HAP-1 (cell line): Measurements from ENCODE around the gene B4GALNT2.
"Not testable (repeated sequence)": the region's sequence is repeated elsewhere in the genome, so short reads cannot be mapped to it uniquely, and the experiment has no call there.

Experiments used
- DNase-seq, 2 experiments: peaks; one replicate each; pipeline ENCODE4 v3.0.0-alpha.2; 2016 to 2020; ENCODE audit warnings: low spot score in 2 of 2
- H3K27me3 ChIP-seq: fragments of 250-450 bp; sonication (Bioruptor Pico); 2 replicates; pipeline ENCODE4 v1.5.1; 2020; ENCODE audit warnings: low read depth, mild to moderate bottlenecking, moderate library complexity
- H3K36me3 ChIP-seq: fragments of 250-450 bp; sonication (Bioruptor Pico); replicated peaks from 2 replicates; pipeline ENCODE4 v1.5.1; 2020; ENCODE audit warnings: mild to moderate bottlenecking
- H3K4me1 ChIP-seq: fragments of 250-450 bp; sonication (Bioruptor Pico); 2 replicates; pipeline ENCODE4 v1.5.1; 2020; ENCODE audit warnings: mild to moderate bottlenecking
- H3K4me3 ChIP-seq: fragments of 250-450 bp; sonication (Bioruptor Pico); 2 replicates; pipeline ENCODE4 v1.5.1; 2020; ENCODE audit warnings: mild to moderate bottlenecking, moderate library complexity
- H3K9me3 ChIP-seq: fragments of 250-450 bp; sonication (Bioruptor Pico); 2 replicates; pipeline ENCODE4 v1.5.1; 2020; ENCODE audit warnings: mild to moderate bottlenecking, moderate library complexity
- in situ Hi-C: fragments of 300-500 bp; cut with MboI; formaldehyde crosslinking; loops from 3 replicates; pipeline ENCODE4 v1.14.3; 2020; ENCODE audit warnings: low sequenced_read_pairs, inconsistent platforms, mixed read lengths

Gene B4GALNT2

DNA sequence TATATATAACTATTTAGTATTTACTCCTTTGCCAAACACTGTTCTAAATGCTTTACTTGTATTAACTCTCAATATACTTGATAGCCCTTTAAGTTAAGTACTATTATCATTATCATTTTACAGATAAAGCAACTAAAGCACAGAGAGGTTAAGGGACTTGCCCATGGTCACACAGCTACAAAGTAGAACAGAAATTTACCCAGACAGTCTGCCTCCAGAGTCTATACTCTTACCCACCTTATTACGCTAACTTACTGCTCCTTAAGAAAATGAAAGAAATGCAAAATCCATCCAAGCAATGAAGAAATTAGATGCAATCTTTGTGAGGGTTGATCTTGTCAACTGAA, 25.4 kb upstream of the B4GALNT2 start:
- Histone ChIP-seq H3K4me1 (peaks cover 3% of the 10 kb centered on the region), H3K27me3 (no peaks in the 10 kb centered on the region), H3K9me3 (no peaks in the 10 kb centered on the region), H3K4me3 (no peak overlapping the region), H3K36me3 (no peaks in the 10 kb centered on the region)
- no peak for DNase-seq
- in situ Hi-C loops: no loop called here

DNA sequence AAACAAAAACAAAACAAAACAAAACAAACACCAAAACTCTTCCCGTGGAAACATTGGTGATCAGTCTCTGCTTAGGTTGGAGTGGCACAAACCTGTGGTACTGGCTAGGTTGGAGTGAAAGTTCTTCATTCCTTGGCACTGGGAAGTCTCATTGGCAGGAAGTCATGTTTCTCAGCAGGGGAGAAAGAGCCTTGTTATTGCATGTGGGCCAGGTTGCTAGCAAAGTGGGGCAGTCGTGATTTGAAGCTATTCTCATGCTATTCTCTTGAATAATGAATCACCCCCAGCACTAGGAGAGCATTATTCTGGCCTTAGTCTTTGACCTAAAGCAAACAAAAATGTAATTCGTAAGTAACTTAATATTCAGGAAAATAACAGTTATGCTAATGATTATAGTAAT, 24.3 kb upstream of the B4GALNT2 start:
- H3K36me3 ChIP-seq: no peaks in the 10 kb centered on the region
- no peaks in the 10 kb centered on the region for H3K27me3 ChIP-seq
- in situ Hi-C loops: no loop called here
- H3K4me3 ChIP-seq: no peak overlapping the region
- peaks cover 3% of the 10 kb centered on the region for H3K4me1 ChIP-seq
- no peak for DNase-seq
- no peaks in the 10 kb centered on the region for H3K9me3 ChIP-seq

DNA sequence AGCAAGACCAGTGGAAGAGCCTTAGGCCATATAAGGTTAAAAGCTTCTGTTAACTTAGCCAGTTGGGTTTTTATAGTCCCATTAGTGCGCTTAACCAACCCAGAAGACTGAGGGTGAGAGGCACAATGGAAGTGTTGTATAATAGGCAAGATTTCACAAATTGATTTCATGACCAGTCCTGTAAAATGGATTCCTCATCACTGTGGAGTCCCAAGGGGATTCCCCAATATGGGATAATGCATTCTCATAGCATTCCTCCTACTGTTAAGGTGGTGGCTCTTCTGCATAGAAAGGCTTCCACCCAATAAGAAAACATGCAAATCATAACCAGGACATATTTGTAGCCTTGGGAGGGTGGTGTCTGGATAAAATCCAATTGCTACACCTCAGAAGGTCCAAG, 22.1 kb upstream of the B4GALNT2 start:
- Histone ChIP-seq H3K36me3 (no peaks in the 10 kb centered on the region), H3K4me1 (peaks cover 3% of the 10 kb centered on the region), H3K4me3 (no peak overlapping the region), H3K9me3 (no peaks in the 10 kb centered on the region), H3K27me3 (no peaks in the 10 kb centered on the region; the same call in 1 of the 2 replicates)
- DNase-seq: no peak
- in situ Hi-C loops: no loop called here

DNA sequence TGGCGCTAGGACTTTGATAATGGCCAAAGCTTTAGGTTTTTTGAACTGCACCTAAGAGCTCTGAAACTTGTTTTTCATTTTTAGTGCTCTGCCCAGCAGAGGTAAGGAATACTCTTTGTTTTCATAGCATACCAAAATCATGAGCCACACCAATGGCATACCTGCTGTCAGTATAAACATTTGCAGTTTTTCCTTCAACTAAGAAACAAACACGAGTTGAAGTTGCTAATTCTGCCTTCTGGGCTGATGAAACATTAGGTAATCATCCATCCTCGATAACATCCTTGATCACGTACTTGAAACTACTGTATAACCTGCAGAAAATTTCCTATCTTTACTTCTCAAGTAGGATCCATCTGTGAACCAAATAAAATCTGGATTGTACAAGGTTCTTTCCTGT, 20.6 kb upstream of the B4GALNT2 start:
- peaks cover 4% of the 10 kb centered on the region; the same call in 1 of the 2 replicates for H3K27me3 ChIP-seq
- no peaks in the 10 kb centered on the region for H3K36me3 ChIP-seq
- in situ Hi-C loops: no loop called here
- DNase-seq: no peak
- H3K4me1 ChIP-seq: no peaks in the 10 kb centered on the region
- no peaks in the 10 kb centered on the region for H3K9me3 ChIP-seq
- no peak overlapping the region for H3K4me3 ChIP-seq

DNA sequence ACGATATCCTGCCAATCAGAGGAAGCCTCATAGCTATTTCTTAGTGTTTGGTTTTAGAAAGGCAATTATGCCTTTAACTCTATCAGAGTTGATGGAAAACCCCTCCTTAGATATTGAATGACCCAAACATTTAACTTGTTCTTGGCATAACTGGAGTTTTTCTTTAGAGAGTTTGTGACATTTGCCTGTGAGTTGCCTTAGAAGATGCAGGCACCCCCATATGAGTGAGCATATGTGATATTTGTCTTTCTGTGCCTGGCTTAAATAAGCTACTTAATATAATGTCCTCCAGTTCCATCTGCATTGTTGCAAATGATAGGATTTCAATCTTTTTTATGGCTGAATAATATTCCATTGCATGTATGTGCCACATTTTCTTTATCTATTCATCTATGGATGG, 19.6 kb upstream of the B4GALNT2 start:
- no peak overlapping the region for H3K4me3 ChIP-seq
- no peaks in the 10 kb centered on the region for H3K36me3 ChIP-seq
- peaks cover 4% of the 10 kb centered on the region; the same call in 1 of the 2 replicates for H3K27me3 ChIP-seq
- in situ Hi-C loops: no loop called here
- no peaks in the 10 kb centered on the region for H3K9me3 ChIP-seq
- DNase-seq: no peak
- no peaks in the 10 kb centered on the region for H3K4me1 ChIP-seq

DNA sequence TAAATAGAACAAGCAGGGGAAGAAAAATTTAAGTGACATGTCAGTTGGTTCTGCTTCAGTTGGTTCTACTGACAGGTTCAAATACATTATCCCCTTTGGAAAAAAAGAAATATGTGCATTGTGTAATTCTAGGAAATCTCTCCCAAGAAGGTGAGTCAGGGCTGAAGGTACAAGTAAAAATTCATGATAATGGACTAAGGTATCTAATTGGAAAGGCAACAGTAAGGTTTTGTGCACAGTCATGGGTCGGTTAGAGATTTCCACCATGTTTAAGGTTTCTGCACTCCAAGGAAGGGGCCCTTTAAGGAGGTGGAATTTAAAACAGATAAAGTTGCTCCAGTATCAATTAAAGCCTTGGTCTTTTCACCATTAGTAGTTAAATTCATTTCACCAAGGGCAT, 17.9 kb upstream of the B4GALNT2 start:
- DNase-seq: no peak
- Histone ChIP-seq H3K4me3 (no peak overlapping the region), H3K9me3 (no peaks in the 10 kb centered on the region), H3K4me1 (no peaks in the 10 kb centered on the region), H3K36me3 (no peaks in the 10 kb centered on the region), H3K27me3 (peaks cover 4% of the 10 kb centered on the region; the same call in 1 of the 2 replicates)
- in situ Hi-C loops: no loop called here

DNA sequence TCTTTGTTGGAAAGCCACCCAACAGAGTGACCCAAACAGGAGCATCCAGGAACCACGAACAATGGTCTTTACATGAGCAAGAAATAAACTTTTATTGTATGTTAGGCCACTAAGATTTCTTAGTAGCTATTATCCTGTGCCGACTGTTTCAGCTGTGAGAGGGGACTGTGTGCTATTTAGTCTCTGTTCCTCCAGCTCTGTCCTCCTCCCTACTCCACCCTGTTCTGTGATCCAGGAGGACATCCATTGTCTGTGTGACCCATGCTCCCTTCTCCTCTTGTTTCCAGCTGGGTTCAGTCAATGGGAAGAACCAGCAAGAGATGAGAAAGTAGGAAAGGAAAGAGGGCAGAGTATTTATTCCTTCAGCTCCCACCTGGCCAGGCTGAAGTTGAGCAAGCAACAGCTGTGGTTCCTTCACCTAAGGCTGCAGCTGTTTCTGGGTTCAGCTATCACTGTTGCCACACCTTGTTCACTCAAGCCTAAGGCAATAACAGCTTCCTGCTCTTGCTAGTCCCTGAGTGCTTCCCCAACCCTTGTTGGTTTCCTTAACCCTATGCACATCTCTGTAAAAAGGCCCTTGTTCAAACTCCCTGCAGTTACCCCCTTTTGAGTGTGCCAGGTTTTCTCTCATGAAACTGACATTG, 14.9 kb upstream of the B4GALNT2 start:
- Histone ChIP-seq H3K4me1 (no peaks in the 10 kb centered on the region), H3K36me3 (no peaks in the 10 kb centered on the region), H3K27me3 (peaks cover 4% of the 10 kb centered on the region; the same call in 1 of the 2 replicates), H3K4me3 (no peak overlapping the region), H3K9me3 (peaks cover 4% of the 10 kb centered on the region; the same call in 1 of the 2 replicates)
- in situ Hi-C loops: no loop called here
- DNase-seq: no peak

DNA sequence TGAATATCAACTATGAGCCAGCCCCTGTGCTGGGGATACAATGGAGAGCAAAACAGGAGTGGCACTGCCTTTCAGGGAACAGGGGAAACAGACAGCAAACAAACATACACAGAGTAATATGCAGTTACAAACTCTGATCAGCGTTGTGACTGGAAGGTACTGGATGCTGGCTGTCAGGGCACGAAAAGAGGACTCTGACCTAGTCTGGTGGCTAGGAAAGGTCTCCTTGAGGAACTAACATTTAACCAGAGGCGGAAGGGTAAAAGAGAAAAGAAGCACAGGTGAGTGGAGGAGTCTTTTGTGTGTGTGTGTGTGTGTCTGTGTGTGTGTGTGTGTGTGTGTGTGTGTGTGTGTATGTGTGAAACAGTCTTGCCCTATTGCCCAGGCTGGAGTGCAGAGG, 12.4 kb upstream of the B4GALNT2 start:
- no peaks in the 10 kb centered on the region for H3K36me3 ChIP-seq
- DNase-seq: no peak
- in situ Hi-C loops: no loop called here
- peaks cover 4% of the 10 kb centered on the region; the same call in 1 of the 2 replicates for H3K9me3 ChIP-seq
- no peaks in the 10 kb centered on the region for H3K4me1 ChIP-seq
- H3K4me3 ChIP-seq: no peak overlapping the region
- H3K27me3 ChIP-seq: 0 out of 2 replicates have a peak, but pooled peaks cover 4% of the 10 kb centered on the region

DNA sequence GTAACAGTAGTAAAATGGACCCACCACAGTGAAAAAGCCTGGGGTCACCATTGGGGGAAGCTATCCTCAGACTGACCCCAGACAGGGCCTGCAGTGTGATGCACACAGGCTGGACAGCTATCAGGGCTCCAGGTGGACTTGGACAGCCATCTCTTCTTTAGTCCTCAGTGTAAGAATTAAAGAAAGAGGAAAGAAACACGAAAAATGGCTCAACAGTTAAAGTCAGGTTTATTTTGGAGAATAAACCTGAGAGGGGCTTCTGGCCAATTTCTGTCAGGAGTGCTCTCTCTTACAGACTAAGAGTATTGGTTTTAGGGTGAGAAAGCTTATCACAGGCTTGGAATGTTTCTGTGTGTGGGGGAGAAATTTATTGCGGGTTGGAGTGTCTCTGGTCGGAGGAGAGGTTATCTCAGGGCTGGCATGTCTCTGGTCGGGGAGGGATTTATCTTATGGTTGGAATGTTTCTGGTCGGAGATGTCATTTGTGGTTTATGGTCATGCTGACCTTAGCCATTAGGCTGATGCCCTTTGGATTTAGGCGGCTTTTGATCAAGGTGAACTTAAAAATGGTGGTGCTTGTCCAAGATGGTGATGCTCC, 10.8 kb upstream of the B4GALNT2 start:
- Histone ChIP-seq H3K27me3 (no peaks in the 10 kb centered on the region), H3K4me1 (no peaks in the 10 kb centered on the region), H3K36me3 (no peaks in the 10 kb centered on the region), H3K4me3 (no peak overlapping the region), H3K9me3 (peaks cover 4% of the 10 kb centered on the region; the same call in 1 of the 2 replicates)
- in situ Hi-C loops: no loop called here
- no peak for DNase-seq

DNA sequence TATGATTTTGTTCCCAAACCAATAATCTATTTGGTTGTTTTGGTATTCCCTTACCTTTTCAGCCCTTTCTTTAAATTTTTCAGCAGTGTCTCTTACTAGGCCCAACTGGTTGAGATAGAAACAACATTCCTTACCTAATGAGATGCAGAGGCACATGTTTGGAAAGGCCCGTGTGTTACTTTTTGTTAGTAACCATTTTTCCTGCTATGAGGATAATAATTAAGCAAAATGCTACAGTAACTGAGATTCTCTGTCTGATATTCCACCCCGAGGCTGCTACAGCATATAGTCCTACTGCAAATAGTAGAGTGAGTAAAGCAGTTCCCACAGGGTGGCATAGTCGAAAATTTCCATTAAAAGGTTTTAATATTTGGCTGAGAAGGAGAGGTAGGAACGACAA, 10.0 kb upstream of the B4GALNT2 start:
- Histone ChIP-seq H3K4me3 (no peak overlapping the region), H3K4me1 (no peaks in the 10 kb centered on the region), H3K36me3 (no peaks in the 10 kb centered on the region), H3K27me3 (no peaks in the 10 kb centered on the region), H3K9me3 (peaks cover 4% of the 10 kb centered on the region; the same call in 1 of the 2 replicates)
- in situ Hi-C loops: no loop called here
- no peak for DNase-seq

DNA sequence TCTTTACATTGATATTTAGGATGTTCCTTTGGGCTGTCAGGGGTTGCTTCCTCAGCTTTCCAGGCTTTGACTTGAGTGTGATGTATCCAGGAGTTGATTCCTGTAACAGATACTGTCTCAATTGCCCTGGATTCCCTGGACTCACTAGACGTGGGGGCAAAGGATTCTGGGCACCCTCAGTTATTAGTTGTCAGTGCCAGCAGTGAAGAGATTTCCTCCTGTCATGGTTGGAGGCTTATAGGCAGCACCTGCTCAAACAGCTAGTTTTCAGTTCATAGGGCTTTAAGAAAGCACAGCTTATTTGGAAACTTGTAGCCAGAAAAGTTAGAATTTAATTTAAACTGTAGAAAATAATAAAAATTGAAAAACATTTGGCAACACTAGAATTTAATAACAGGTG, 9.5 kb upstream of the B4GALNT2 start:
- no peaks in the 10 kb centered on the region for H3K36me3 ChIP-seq
- in situ Hi-C loops: no loop called here
- no peak for DNase-seq
- H3K4me1 ChIP-seq: no peaks in the 10 kb centered on the region
- H3K27me3 ChIP-seq: no peaks in the 10 kb centered on the region
- H3K9me3 ChIP-seq: peaks cover 4% of the 10 kb centered on the region; the same call in 1 of the 2 replicates
- no peak overlapping the region for H3K4me3 ChIP-seq

DNA sequence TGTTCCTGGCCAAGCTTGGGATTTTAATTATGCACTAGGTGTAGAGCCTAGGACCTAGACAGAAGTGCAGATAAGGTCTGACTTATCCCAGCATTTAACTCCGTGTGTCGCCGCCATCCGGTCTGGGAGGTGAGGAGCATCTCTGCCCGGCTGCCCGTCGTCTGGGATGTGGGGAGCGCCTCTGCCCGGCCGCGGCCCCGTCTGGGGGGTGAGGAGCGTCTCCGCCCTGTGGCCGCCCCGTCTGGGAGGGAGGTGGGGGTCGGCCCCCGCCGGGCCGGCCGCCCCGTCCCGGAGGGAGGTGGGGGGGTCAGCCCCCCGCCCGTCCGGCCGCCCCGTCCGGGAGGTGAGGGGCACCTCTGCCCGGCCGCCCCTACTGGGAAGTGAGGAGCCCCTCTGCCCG, 7.1 kb upstream of the B4GALNT2 start:
- peaks cover 8% of the 10 kb centered on the region; the same call in 1 of the 2 replicates for H3K9me3 ChIP-seq
- DNase-seq: no peak
- H3K4me3 ChIP-seq: no peak overlapping the region
- in situ Hi-C loops: no loop called here
- H3K27me3 ChIP-seq: no peaks in the 10 kb centered on the region
- no peaks in the 10 kb centered on the region for H3K36me3 ChIP-seq
- no peaks in the 10 kb centered on the region for H3K4me1 ChIP-seq

DNA sequence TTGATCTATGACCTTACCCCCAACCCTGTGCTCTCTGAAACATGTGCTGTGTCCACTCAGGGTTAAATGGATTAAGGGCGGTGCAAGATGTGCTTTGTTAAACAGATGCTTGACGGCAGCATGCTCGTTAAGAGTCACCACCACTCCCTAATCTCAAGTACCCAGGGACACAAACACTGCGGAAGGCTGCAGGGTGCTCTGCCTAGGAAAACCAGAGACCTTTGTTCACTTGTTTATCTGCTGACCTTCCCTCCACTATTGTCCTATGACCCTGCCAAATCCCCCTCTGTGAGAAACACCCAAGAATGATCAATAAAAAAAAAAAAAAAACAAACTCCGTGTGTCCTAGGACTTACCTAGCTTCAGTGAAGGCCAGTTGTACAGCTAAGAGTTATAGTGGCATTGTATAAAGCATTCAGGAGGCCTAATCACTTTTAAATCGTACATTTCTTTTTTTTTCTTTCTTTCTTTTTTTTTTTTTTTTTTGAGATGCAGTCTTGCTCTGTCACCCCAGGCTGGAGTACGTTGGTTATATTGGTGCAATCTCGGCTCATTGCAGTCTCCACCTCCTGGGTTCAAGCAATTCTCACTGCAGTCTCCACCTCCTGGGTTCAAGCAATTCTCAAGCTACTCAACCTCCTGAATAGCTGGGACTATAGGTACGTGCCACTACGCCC, 6.2 kb upstream of the B4GALNT2 start:
- H3K9me3 ChIP-seq, DNase-seq, H3K4me3 ChIP-seq, H3K4me1 ChIP-seq, in situ Hi-C loops, H3K36me3 ChIP-seq, H3K27me3 ChIP-seq: not testable (repeated sequence)

DNA sequence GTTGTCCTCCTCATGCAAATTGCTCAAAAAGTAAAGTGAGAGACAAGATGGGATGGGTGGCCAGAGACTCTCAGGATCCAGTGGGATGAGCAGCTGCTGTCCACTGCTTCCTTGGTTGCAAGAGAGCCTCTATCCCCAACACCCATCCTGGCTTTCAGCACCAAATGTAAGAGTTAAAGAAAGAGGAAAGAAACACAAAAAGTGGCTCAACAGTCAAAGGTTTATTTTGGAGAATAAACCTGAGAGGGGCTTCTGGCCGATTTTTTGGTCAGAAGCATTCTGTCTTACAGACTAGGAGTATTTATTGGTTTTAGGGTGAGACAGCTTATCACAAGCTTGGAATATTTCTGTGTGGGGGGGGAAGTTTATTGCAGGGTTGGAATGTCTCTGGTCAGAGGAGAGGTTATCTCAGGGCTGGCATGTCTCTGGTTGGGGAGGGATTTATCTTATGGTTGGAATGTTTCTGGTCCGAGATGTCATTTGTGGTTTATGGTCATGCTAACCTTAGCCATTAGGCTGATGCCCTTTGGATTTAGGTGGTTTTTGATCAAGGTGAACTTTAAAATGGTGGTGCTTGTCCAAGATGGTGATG, 3.1 kb upstream of the B4GALNT2 start:
- H3K4me1 ChIP-seq, DNase-seq, in situ Hi-C loops, H3K4me3 ChIP-seq, H3K9me3 ChIP-seq, H3K27me3 ChIP-seq, H3K36me3 ChIP-seq: not testable (repeated sequence)
